BLaER1 (cell line): Measurements from ENCODE around the gene WNK3.
"Not testable (repeated sequence)": the region's sequence is repeated elsewhere in the genome, so short reads cannot be mapped to it uniquely, and the experiment has no call there.

Experiments used
- H3K27ac ChIP-seq: shearing (Covaris generic); formaldehyde crosslinking; 2 replicates; pipeline ENCODE4 v1.8.1; 2022
- H3K27me3 ChIP-seq: shearing (Covaris generic); formaldehyde crosslinking; 2 replicates; pipeline ENCODE4 v1.8.1; 2022
- H3K36me3 ChIP-seq: shearing (Covaris generic); formaldehyde crosslinking; 2 replicates; pipeline ENCODE4 v1.8.1; 2022
- H3K4me1 ChIP-seq: shearing (Covaris generic); formaldehyde crosslinking; 2 replicates; pipeline ENCODE4 v1.8.1; 2022
- H3K4me2 ChIP-seq: shearing (Covaris generic); formaldehyde crosslinking; 2 replicates; pipeline ENCODE4 v1.8.1; 2022
- H3K4me3 ChIP-seq: shearing (Covaris generic); formaldehyde crosslinking; 2 replicates; pipeline ENCODE4 v1.8.1; 2022
- H3K9ac ChIP-seq: shearing (Covaris generic); formaldehyde crosslinking; 2 replicates; pipeline ENCODE4 v1.8.1; 2022
- H3K9me3 ChIP-seq: shearing (Covaris generic); formaldehyde crosslinking; 2 replicates; pipeline ENCODE4 v1.8.1; 2022
- H4K20me1 ChIP-seq: shearing (Covaris generic); formaldehyde crosslinking; 2 replicates; pipeline ENCODE4 v1.8.1; 2022
- Cebpa-rat ChIP-seq: shearing (Covaris generic); IDR thresholded peaks from 2 replicates; pipeline ENCODE4 v1.8.1; 2022

The WNK3 gene

DNA sequence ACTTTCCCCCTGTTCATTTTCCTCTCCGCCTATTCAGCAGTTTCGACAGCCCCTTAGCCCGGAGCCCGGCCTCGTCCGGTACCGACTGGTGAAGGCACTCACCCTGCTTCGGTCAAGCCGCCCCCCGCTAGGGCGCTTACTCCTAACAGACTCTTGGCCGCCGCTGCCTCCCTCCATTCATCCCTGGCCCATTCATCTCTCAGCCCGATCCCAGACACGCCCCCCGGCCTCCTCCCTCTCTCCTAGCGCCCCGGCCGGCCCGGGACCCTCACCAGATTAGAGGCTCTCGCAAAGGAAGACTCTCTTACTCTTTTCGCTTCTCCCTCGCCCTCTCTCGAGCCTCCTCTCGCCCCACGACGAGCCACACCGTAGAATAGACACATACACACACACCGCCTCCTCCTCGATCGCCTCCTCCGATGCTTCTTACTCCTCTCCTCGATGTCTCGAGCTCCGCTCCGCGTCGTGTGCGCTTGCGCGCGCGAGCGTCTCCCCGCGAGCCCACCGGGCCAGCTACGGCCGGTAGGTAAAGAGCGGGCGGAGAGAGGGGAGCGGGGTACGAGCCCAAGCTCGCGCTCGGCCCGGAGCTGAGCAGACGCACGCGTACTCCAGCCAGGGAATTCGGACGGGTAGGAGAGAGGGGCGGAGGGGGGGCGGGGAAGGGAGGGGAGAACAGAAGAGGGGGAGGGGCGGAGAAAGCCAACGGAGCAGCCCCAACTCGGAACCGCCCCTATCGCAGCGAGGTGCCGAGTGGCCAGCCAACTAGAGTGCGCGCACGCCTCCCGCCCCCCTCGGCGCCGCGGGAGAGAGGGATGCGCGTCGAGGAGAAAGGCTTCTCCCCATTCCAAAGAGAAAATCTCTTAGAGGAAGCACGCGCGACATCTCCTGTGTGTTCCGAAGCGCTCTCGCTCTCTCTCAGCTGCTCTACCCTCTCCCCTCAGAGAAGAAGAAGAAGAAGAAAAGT lies at the start of gene WNK3:
TSS of gene WNK3 (minus strand) at position 633 of the 964 bp plus-strand sequence.
- Histone ChIP-seq H3K9ac (no peak within 1 kb of the TSS), H3K4me3 (no peak within 1 kb of the TSS), H3K27ac (no peak within 1 kb of the TSS)

DNA sequence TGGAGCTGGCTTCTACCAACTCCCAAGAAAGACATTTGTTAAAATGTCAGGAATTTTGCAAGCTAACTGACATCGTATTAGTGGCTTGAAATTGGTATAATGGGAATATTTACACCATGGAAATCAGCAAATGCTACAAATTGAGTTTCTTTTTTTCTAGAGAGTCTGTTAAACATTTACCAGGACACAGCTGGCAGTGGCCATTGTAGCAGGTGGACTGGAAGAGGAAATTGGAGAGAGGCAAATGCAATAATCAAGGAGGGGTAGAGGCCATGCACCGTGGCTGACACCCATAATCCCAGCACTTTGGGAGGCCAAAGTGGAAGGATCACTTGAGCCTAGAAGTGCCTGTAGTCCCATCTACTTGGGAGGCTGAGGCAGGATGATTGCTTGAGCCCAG lies 49.4 kb upstream of the WNK3 start:
- Histone ChIP-seq H3K9me3 (no peaks in the 10 kb centered on the region), H3K9ac (no peak overlapping the region), H3K4me2 (no peak overlapping the region), H3K4me3 (no peak overlapping the region), H3K4me1 (peaks cover 12% of the 10 kb centered on the region), H4K20me1 (peaks cover 13% of the 10 kb centered on the region; the same call in 1 of the 2 replicates), H3K36me3 (no peaks in the 10 kb centered on the region), H3K27ac (no peak overlapping the region), H3K27me3 (peaks cover 67% of the 10 kb centered on the region)
- TF ChIP-seq Cebpa-rat = no peak

More for the DNA sequence above, at the start of gene WNK3:
- H4K20me1 ChIP-seq = no peaks in the 10 kb centered on the region
- TF ChIP-seq Cebpa-rat = no peak
- peaks cover 27% of the 10 kb centered on the region for H3K9me3 ChIP-seq
- no peak within 1 kb of the TSS for H3K4me2 ChIP-seq
- no peaks in the 10 kb centered on the region for H3K36me3 ChIP-seq
- peaks cover 78% of the 10 kb centered on the region for H3K27me3 ChIP-seq
- no peaks in the 10 kb centered on the region for H3K4me1 ChIP-seq

DNA sequence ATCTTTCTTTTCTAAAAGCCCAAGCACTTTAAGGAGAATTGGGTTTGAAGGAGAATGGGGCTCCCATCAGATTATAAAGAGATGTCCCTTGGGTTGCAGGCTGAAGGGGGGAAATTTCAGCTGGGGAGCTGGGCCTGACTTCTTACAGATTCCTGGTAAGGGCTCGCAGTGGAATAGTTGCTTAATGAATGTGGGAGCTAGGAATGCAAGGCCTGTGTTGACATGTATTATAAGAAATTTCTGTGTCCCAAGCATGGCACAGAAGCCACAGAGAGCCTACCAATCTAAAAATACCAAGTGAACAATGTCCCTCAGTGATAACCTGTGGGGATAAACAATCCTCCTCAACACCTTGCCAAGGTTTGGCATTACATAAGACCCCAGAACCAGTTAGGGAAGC lies 39.3 kb upstream of the WNK3 start:
- H3K9me3 ChIP-seq = no peaks in the 10 kb centered on the region
- H3K4me1 ChIP-seq = no peaks in the 10 kb centered on the region
- no peak overlapping the region for H3K27ac ChIP-seq
- H3K4me2 ChIP-seq = no peak overlapping the region
- H3K36me3 ChIP-seq = no peaks in the 10 kb centered on the region
- H3K9ac ChIP-seq = no peak overlapping the region
- no peaks in the 10 kb centered on the region for H3K27me3 ChIP-seq
- no peak for TF ChIP-seq Cebpa-rat
- H4K20me1 ChIP-seq = no peaks in the 10 kb centered on the region
- H3K4me3 ChIP-seq = no peak overlapping the region

DNA sequence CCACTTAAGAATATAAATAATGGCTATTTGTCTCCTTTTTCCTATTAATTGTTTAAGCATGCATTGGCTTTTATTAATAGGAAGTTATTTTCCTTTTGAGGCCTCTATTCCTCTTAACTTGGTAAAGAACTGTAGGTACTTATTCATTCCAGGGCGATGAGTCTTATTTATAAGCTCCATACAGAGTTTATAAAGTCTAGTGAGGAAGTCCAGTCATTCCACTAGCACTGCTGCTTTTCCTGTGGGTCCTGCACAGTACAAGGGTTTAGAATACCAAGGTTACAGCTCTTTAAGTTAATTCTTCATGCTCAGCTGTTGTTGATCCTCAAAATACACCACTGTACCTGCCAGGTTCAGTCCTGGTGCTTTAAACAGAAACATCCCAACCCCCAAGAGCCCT lies 28.5 kb upstream of the WNK3 start:
- Histone ChIP-seq H3K27me3 (peaks cover 16% of the 10 kb centered on the region), H3K27ac (no peak overlapping the region), H3K4me3 (no peak overlapping the region), H3K9ac (no peak overlapping the region), H3K9me3 (no peaks in the 10 kb centered on the region), H3K4me2 (no peak overlapping the region), H3K4me1 (no peaks in the 10 kb centered on the region), H3K36me3 (no peaks in the 10 kb centered on the region), H4K20me1 (no peaks in the 10 kb centered on the region)
- no peak for TF ChIP-seq Cebpa-rat

DNA sequence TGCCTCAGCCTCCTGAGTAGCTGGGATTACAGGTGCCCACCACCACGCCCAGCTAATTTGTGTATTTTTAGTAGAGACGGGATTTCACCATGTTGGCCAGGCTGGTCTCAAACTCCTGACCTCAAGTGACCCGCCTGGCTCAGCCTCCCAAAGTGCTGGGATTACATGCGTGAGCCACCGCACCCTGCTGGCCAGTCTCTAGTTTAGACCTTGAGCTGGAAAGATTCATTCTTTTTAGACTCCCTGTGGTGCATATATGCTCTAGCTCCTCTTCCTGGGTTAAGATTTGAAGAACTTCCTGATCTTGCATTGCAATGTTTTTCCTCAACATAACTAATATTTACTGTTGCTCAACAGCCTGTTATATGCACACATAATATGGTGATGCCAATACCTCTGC lies 26.8 kb upstream of the WNK3 start:
- not testable (repeated sequence) for H3K27ac ChIP-seq, H4K20me1 ChIP-seq

DNA sequence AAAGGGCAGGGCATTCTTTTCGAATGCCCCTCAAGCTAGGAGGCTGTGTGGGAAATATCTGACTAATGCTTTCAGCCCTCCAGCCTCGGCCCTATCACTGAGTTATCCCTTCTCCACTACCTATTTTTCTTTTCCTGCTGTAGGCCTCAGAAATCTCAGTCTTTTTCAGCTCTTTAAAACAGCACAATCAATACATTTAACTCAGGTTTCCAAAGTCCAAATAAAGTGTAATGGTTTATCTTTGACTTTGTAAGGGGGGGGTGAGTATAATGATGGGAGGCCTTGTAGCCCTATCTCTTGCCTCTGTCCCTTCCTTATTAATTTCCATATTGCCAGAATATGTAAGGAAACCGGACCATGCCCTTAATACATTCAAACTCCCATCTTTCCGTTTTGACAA lies 1.6 kb upstream of the WNK3 start:
- Histone ChIP-seq H3K27me3 (peaks cover 86% of the 10 kb centered on the region), H3K4me3 (no peak overlapping the region), H4K20me1 (no peaks in the 10 kb centered on the region), H3K4me2 (no peak overlapping the region), H3K27ac (no peak overlapping the region), H3K9me3 (peaks cover 22% of the 10 kb centered on the region), H3K36me3 (no peaks in the 10 kb centered on the region), H3K4me1 (no peaks in the 10 kb centered on the region), H3K9ac (no peak overlapping the region)
- no peak for TF ChIP-seq Cebpa-rat

More for the DNA sequence above, 26.8 kb upstream of the WNK3 start:
- H3K4me1 ChIP-seq, H3K9ac ChIP-seq, H3K27me3 ChIP-seq, H3K9me3 ChIP-seq, H3K36me3 ChIP-seq, H3K4me3 ChIP-seq, H3K4me2 ChIP-seq: not testable (repeated sequence)

DNA sequence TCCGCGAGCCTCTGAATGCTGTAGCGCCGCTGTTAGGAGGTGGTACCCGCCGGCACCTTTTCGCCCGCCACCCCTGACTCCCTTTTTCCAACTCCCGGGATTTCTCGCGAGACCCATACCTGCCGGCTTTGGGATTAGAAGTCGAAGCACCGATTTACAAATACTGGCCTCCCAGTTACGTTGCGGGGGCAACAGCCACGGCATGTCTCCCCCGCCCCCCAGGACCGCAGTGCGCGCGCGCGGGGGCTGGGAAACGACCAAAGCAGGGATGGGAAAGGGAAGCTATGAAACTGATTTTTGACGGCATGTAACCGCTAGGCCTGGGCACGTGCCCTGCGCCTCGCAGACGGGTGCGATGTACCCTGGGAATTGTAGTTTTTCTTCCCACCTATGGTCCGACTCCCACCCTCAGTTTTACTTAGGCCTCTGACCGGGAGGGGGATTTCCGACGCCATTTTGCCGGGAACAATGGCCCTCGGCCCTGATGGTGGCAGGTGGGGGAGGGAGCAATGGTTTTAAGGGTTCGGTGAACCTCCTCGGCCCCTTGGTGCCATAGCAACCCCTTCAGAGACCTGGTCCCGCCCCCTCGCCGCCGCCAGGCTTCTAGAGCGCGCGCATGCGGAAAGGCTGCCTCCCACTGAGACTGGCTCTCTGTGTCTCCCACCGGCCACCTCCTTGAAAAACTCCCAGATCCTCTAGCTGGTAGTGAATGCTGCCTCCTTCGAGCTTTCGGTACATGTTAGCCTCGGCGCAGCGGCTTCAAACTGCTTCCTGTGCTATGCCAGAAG lies 772 bp upstream of the WNK3 start:
- Histone ChIP-seq H3K4me1 (no peaks in the 10 kb centered on the region), H3K9ac (no peak overlapping the region), H3K27me3 (peaks cover 80% of the 10 kb centered on the region), H3K27ac (no peak overlapping the region), H3K4me3 (no peak overlapping the region), H3K36me3 (no peaks in the 10 kb centered on the region), H4K20me1 (no peaks in the 10 kb centered on the region), H3K4me2 (no peak overlapping the region), H3K9me3 (peaks cover 22% of the 10 kb centered on the region)
- no peak for TF ChIP-seq Cebpa-rat

DNA sequence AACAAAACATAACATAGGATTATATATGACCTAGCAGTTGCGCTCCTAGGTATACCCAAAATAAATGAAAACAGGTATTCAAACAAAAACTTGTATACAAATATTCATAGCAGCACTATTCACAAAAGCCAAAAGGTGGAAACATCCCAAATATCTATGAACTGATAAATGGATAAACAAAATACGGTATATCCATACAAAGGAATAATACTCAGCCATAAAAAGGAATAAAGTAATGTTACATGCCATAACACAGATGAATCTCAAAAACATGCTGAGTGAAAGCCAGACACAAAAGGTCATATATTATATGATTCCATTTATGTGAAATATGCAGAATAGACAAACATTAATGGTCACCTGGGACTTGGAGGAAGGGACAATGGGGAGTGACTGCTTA lies 5.2 kb downstream of the WNK3 start:
- peaks cover 37% of the 10 kb centered on the region for H3K27me3 ChIP-seq
- H4K20me1 ChIP-seq = no peaks in the 10 kb centered on the region
- no peak overlapping the region for H3K4me3 ChIP-seq
- H3K9ac ChIP-seq = no peak overlapping the region
- H3K9me3 ChIP-seq = peaks cover 18% of the 10 kb centered on the region
- no peak for TF ChIP-seq Cebpa-rat
- H3K36me3 ChIP-seq = no peaks in the 10 kb centered on the region
- H3K4me1 ChIP-seq = no peaks in the 10 kb centered on the region
- H3K4me2 ChIP-seq = no peak overlapping the region
- no peak overlapping the region for H3K27ac ChIP-seq

DNA sequence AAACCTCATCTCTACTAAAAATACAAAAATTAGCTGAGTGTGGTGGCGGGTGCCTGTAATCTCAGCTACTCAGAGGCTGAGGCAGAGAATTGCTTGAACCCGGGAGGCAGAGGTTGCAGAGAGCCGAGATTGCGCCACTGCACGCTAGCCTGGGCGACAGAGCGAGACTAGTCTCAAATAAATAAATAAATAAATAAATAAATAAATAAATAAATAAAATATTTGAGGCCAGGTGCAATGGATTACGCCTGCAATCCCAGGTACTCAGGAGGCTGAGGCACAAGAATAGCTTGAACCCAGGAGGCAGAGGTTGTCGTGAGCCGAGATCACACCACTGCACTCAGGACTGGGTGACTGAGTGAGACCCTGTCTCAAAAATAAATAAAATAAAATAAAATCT lies 20.5 kb downstream of the WNK3 start:
- H3K4me3 ChIP-seq, H3K4me1 ChIP-seq, H4K20me1 ChIP-seq, H3K27ac ChIP-seq, H3K4me2 ChIP-seq, H3K9ac ChIP-seq, H3K36me3 ChIP-seq, H3K9me3 ChIP-seq: not testable (repeated sequence)
- peaks cover 45% of the 10 kb centered on the region for H3K27me3 ChIP-seq

DNA sequence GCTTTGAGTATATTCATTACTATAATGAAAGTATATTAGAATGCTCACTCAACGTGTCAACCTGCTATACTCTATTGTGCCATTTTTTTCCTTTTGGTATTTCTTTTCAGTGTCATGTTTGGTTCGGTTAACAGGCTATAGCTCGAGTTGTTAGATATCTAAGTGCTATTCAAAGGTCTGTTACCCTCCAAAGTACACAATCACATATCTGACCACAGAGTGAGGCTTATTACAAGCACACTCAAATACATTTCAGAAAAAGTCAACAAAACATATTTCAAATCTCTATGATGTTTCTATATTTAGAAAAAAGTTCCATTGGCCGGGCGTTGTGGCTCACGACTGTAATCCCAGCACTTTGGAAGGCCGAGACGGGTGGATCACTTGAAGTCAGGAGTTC lies 32.8 kb downstream of the WNK3 start:
- no peak overlapping the region for H3K4me3 ChIP-seq
- H3K9ac ChIP-seq = no peak overlapping the region
- TF ChIP-seq Cebpa-rat = no peak
- H3K4me2 ChIP-seq = no peak overlapping the region
- H3K27ac ChIP-seq = no peak overlapping the region
- H4K20me1 ChIP-seq = no peaks in the 10 kb centered on the region; the same call in 1 of the 2 replicates
- no peaks in the 10 kb centered on the region for H3K9me3 ChIP-seq
- peaks cover 44% of the 10 kb centered on the region for H3K27me3 ChIP-seq
- no peaks in the 10 kb centered on the region for H3K36me3 ChIP-seq
- H3K4me1 ChIP-seq = no peaks in the 10 kb centered on the region
